ENCODE data around the gene RAX2. TPM values are rescaled to one million over a fixed set of nuclear protein-coding genes. Genes with fewer than 3 reads are reported as not detected.
A peak's percentile ranks its signal among the peaks of the same experiment; 100 is the strongest.

RAX2 gene
- total and polyA plus RNA-seq, 2 of the 8 experiments (the other 6 are each of a cell fraction or from before 2014, with no cell fraction given) = 0.08 TPM; not detected in 1

DNA sequence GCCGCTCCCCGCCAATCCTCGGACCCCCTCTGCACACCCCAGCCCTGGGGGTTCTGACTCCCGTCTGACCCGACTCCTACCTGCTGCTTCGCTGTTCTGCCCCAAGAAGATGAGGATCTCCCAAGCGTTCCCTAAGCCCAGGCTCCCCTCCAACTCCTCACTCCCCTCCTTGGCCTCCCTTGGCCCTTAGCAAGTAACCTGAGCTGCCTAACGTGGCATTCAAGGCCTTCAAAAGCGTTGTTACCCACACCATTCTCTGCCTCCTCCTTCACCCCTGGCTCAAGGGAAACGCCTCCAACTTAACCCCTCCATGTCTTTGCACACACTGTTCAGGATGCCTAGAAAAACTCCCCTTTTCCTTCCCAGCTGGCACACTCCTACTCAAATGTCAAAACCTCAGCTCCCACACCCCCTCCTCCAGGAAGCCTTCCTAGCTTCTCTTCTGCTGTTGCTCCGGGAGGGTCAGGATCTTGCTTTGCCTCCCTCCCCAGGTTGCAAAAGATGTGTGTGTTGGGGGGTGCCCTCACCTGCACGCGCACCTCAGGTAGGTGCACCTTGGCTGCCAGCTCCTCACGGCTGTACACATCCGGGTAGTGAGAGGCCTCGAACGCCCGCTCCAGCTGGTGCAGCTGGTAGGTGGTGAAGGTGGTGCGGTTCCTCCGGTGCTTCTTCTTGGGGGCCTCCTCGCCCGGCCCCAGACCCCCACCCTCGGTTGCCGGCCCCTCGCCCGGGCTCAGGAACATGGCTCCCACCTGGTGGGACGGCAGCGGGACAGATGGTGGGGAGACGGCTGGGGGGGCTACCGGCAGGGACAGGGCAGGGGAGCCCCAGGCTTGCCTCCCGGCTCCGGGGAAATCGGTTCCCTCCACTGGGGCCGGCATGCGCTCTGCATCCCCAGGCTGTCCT lies 775 bp downstream of the RAX2 start:
- peak in 1 of 2 experiments; percentile 60 for DNase-seq (ENCODE audit: low read depth in 1 of 2, low spot score in 2 of 2)
- no peak overlapping the region for H3K23ac ChIP-seq (ENCODE audit: insufficient read length)
- H4K91ac ChIP-seq (replicated peaks; ENCODE audit: insufficient read length, low read length) = no peak overlapping the region
- H3K4me3 ChIP-seq (ENCODE audit: extremely low read depth in 1 of 4, insufficient read depth in 2 of 4, low read depth in 3 of 4, low read length in 4 of 4) = no peak overlapping the region
- H2BK20ac ChIP-seq (ENCODE audit: low read length) = 0 out of 2 replicates have a peak overlapping the region, but pooled peaks have one; percentile 32
- FAIRE-seq = no peak
- H2AFZ ChIP-seq (ENCODE audit: low read length) = no peak overlapping the region
- peaks cover under 1% of the 10 kb centered on the region; the same call in 1 of the 2 replicates for H3K23me2 ChIP-seq (ENCODE audit: low read depth, low read length)
- no peaks in the 10 kb centered on the region for H3K9me3 ChIP-seq (ENCODE audit: insufficient read depth in 2 of 2, low read depth in 1 of 2, low read length in 1 of 2)
- no peak overlapping the region for H2AK5ac ChIP-seq (ENCODE audit: low read depth, low read length)
- peak overlapping the region; percentile 65 for H4K8ac ChIP-seq (ENCODE audit: extremely low read depth, insufficient read depth, low read length)
- H3K14ac ChIP-seq (ENCODE audit: insufficient read length) = no peak overlapping the region
- H3K56ac ChIP-seq (replicated peaks; ENCODE audit: insufficient read length, low read depth, low read length) = no peak overlapping the region
- no peak overlapping the region for H3K4ac ChIP-seq (replicated peaks; ENCODE audit: insufficient read length, low read depth, low read length)
- H3K18ac ChIP-seq (ENCODE audit: extremely low read depth, low read length) = no peak overlapping the region
- TF ChIP-seq SP4 (IDR thresholded peaks at IDR 0.05; ENCODE audit: low read length) = no peak
- TF ChIP-seq, protein P1, sequence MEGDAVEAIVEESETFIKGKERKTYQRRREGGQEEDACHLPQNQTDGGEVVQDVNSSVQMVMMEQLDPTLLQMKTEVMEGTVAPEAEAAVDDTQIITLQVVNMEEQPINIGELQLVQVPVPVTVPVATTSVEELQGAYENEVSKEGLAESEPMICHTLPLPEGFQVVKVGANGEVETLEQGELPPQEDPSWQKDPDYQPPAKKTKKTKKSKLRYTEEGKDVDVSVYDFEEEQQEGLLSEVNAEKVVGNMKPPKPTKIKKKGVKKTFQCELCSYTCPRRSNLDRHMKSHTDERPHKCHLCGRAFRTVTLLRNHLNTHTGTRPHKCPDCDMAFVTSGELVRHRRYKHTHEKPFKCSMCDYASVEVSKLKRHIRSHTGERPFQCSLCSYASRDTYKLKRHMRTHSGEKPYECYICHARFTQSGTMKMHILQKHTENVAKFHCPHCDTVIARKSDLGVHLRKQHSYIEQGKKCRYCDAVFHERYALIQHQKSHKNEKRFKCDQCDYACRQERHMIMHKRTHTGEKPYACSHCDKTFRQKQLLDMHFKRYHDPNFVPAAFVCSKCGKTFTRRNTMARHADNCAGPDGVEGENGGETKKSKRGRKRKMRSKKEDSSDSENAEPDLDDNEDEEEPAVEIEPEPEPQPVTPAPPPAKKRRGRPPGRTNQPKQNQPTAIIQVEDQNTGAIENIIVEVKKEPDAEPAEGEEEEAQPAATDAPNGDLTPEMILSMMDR (IDR thresholded peaks at IDR 0.05; ENCODE audit: control extremely low read depth in 1 of 3, insufficient read depth in 1 of 3, low read depth in 1 of 3, low read length in 3 of 3) = no peak
- TF ChIP-seq TEAD4 (IDR thresholded peaks at IDR 0.05; ENCODE audit: low read depth, low read length) = no peak
- TF ChIP-seq GABPA (IDR thresholded peaks at IDR 0.05; ENCODE audit: borderline replicate concordance, insufficient read depth, low read length) = peak; percentile 18; the same call in 1 of the 2 replicates
- TF ChIP-seq JUND (IDR thresholded peaks at IDR 0.05; ENCODE audit: low read length) = no peak
- no peak for TF ChIP-seq BACH1 (IDR thresholded peaks at IDR 0.05; ENCODE audit: low read length)
- no peak for TF ChIP-seq SIX5 (IDR thresholded peaks at IDR 0.05; ENCODE audit: low read depth, low read length)
- no peak for TF ChIP-seq KDM1A (IDR thresholded peaks at IDR 0.05; ENCODE audit: borderline replicate concordance, low read length)
- H3K27me3 ChIP-seq (replicated peaks in 1 of 4; ENCODE audit: control insufficient read depth in 3 of 4, extremely low read depth in 1 of 4, insufficient read depth in 3 of 4, low read length in 3 of 4) = no peaks in the 10 kb centered on the region
- H4K20me1 ChIP-seq (replicated peaks in 1 of 2; ENCODE audit: control insufficient read depth in 1 of 2, insufficient read depth in 2 of 2, low read length in 2 of 2) = peaks cover 0 to 8% of the 10 kb centered on the region in 2 experiments
- no peaks in the 10 kb centered on the region for H3K79me2 ChIP-seq (ENCODE audit: control insufficient read depth in 1 of 2, insufficient read depth in 2 of 2, low read length in 2 of 2)
- peak overlapping the region; percentile 26; the same call in 1 of the 2 replicates for H2BK5ac ChIP-seq (ENCODE audit: low read depth, low read length)
- H2BK15ac ChIP-seq (ENCODE audit: low read length) = no peak overlapping the region
- ChIA-PET POLR2A (ENCODE audit: partially characterized antibody) (interaction anchor here (0.6 to 3.8 kb wide), 5 partner anchors 8 to 217 kb away, joined by 3 to 23 read pairs (median 4); partner anchors contain the start of genes MRPL54 and NMRK2), CTCF (ENCODE audit: partially characterized antibody) (interaction anchor here (0.6 to 3.3 kb wide), 3 partner anchors 12 to 55 kb away, joined by 3 to 17 read pairs (median 3); no protein-coding TSS in a partner anchor)
- H4K5ac ChIP-seq (ENCODE audit: insufficient read length, low read depth, low read length) = no peak overlapping the region
- H3K79me1 ChIP-seq (ENCODE audit: low read depth, low read length) = 0 out of 2 replicates have a peak, but pooled peaks cover 3% of the 10 kb centered on the region
- peaks cover 0 to 7% (median 2%) of the 10 kb centered on the region in 4 experiments; a peak in 2 of 7 replicates for H3K4me1 ChIP-seq (replicated peaks in 1 of 4; ENCODE audit: control insufficient read depth in 3 of 4, insufficient read depth in 4 of 4, low read length in 3 of 4)
- H2BK120ac ChIP-seq (replicated peaks; ENCODE audit: low read depth, low read length) = no peak overlapping the region
- peaks cover 0 to 8% (median 3%) of the 10 kb centered on the region in 4 experiments; a peak in 5 of 8 replicates for H3K36me3 ChIP-seq (ENCODE audit: control insufficient read depth in 2 of 4, insufficient read depth in 4 of 4, low read length in 3 of 4)
- H2BK12ac ChIP-seq (ENCODE audit: low read depth, low read length) = peak overlapping the region; percentile 55; the same call in 1 of the 2 replicates
- peak overlapping the region in 1 of 2 experiments; percentile 3; a peak in 2 of 4 replicates for H3K4me2 ChIP-seq (ENCODE audit: insufficient read depth in 1 of 2, low read depth in 2 of 2, low read length in 2 of 2)
- H3K9ac ChIP-seq (replicated peaks in 1 of 4; ENCODE audit: extremely low read depth in 1 of 4, low read depth in 3 of 4, low read length in 3 of 4) = no peak overlapping the region
- WGBS, 2 experiments (ENCODE audit: extremely low coverage in 1 of 2, insufficient coverage in 1 of 2, insufficient read length in 1 of 2, insufficient replicate concordance in 2 of 2, low coverage in 1 of 2, low lambda C conversion rate in 2 of 2, missing lambda C conversion rate in 1 of 2) = 73% methylated on average over 17 of the region's 35 CpGs; no CpG with 5 or more reads in 1 of the 2 experiments
- H3K27ac ChIP-seq (ENCODE audit: low read depth, low read length) = no peak overlapping the region
